Activated gamma-delta T cell treated with anti-CD3 and anti-CD28 coated beads, Interleukin-2, amount 50 U/mL, for 16 hours (primary cell): ENCODE results near the gene CLIC4.
"Not testable (repeated sequence)": the region's sequence is repeated elsewhere in the genome, so short reads cannot be mapped to it uniquely, and the experiment has no call there.

Experiments used
- DNase-seq: peaks from one replicate; pipeline ENCODE4 v3.0.0-alpha.2; 2020; ENCODE audit warnings: low read depth

The CLIC4 gene

GRCh38 chr1:24822887-24823286 is 77.6 kb downstream of the CLIC4 start:
- no peak for DNase-seq

- not testable (repeated sequence) for DNase-seq
These were observed 78.2 kb downstream of the CLIC4 start for GRCh38 chr1:24823486-24823885.

GRCh38 chr1:24825174-24825573 is 79.9 kb downstream of the CLIC4 start:
- DNase-seq = no peak

DNA sequence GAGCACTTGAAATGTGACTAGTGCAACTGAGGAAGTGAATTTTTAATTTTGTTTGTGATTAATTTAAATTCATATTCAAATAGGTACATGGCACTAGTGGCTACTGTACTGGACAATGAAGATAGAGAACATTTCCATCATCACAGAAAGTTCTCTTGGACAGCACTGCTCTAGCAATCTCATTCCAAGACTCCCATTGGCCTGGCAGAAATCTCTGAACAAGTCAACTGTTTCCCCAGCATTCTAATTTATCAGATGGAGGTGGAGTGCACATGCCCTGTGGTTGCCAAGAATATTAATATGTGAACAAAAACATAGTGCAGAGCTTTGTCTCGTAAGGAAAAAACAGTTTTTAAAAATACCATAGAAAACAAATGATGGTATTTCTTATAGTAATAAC is 81.3 kb downstream of the CLIC4 start:
- no peak for DNase-seq

DNA sequence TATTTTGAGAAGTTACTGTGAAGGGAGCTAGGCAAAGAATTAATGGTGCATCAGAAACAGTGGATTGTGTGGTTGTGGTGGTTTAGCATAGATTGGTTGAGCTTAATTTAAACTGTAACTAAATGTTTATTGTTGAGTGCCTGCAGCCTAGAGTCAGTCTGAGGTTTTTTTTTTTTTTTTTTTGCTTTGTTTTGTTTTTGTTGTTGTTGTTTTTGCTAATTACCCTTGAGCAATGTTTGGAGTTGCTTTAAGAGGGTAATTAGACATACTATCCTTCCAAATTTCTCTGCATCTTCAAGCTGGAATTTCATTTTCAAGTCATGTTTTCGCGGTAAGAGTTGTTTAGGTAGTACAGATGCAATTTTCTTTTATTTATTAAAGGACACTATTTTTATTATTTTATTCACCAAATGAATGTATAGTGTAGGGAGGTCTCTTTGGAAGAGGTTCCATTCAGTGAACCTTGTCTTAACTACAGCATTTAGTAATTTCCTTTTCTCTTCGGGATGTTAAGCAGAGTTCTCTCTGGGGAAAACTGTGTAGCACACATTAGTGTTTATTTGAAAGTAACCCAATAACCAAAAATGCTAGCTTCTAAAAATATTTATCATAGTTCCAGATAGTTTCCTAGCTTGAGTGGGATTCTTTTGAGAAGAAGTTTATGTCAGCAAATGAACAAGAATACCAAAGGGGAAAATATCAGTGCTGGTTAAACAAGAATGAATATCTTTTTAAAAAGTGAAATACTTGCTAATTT is 82.3 kb downstream of the CLIC4 start:
- no peak for DNase-seq

GRCh38 chr1:24828183-24828886 is 83.1 kb downstream of the CLIC4 start:
- no peak for DNase-seq

GRCh38 chr1:24828887-24829192 is 83.6 kb downstream of the CLIC4 start:
- DNase-seq = no peak

DNA sequence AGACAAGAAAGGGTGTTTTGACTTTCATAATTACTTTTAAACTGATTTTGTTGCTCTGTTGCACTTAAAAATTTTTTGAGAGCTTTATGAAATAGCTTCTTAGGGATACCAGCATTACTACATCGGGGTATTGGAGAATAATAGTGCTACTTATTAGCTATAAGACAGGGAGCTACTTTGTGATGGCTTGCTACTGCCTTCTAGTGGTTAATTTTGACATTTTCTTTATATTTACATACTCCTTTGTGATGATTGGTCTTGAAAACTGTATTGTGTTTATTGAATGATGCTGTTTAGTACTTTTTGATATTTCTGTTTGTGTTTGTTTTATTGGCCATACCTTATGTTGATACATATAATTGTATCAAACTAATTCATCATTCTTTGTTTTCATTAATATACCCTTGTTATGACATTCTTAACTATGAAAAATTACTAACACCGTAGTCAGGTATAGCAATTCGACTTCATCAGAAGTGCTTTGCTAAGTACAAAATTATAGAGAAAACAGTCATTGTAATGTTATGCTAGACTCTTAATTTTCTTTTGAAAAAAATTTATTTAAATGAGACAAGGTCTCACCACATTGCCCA is 85.5 kb downstream of the CLIC4 start:
- DNase-seq = no peak

DNA sequence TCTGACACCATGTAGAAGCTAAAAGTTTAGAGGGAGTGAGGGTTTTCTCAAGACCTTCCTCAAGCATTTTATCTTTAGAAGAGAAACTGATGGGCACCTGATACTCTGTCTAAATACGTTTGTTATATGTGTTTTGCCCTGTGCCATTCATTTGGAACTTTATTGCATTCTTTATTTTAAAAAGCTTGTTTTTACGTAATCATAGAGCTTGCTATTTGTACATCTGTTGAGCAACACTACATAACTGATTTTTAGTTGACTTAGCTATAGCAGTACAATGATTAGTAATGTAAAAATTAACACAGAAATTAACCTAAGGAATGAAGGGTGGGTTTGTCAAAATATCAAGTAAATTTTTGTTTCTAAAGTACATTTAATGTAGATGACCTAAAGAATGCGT is 96.3 kb downstream of the CLIC4 start:
- DNase-seq = no peak

DNA sequence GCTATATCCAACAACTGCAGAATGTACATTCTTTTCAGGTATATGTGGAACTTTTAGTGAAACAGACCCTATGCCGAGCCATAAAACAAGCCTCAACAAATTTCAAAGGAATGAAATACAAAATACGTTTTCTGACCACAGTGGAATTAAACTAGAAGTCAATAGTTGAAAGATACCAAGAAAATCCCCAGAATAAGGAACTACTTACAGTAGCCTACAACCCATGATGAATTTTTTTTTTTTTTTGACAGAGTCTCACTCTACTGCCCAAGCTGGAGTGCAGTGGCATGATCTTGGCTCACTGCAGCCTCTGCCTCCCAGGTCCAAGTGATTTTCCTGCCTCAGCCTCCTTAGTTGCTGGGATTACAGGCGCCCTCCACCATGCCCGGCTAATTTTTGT is 101.4 kb downstream of the CLIC4 start:
- DNase-seq = no peak

DNA sequence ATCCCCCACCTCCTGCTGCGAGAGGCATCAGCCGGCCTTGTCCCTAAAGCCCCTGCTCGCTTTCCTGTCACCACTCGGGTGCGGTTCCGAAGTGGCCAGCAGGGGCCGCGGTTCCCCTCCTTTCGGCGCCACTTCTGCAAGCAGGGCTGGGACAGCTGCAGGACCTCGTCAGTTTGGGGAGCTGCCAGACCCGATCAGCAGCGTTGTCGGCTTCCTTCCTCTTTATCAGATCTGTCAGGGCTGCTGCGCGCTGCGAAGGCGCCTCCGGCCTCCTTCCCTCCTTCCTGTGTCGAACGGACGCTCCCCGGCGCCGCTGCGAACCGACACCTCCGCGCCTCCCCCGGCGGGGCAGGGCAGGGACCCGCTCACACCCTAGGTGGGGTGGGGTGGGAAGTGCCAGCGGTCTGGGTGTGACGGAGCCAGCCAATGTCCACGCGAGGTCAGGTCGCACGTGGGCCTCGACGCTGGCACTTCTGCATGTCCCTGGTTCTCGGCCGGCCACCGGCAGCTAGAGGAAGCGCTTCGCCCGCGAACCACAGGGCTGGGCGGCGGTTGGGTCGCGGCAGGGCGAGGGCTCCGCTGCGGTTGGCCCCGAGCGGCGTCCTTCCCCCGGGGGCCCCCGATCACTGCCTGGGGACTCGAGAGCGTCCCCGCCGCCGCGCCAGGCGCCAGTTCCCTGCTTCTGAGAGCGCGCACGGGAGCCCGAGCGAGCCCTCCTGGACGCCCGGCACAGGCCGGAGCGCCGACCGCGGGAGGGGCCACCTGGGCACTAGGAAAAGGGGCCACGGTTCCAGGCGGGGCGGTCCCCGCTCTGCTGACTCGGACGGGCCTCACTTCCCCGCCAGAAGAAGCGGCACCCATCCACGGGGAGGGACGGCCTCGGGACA is 103.0 kb downstream of the CLIC4 start:
- peak; percentile 86 for DNase-seq

- DNase-seq = no peak
These were observed 104.5 kb downstream of the CLIC4 start for GRCh38 chr1:24849672-24850295.

DNA sequence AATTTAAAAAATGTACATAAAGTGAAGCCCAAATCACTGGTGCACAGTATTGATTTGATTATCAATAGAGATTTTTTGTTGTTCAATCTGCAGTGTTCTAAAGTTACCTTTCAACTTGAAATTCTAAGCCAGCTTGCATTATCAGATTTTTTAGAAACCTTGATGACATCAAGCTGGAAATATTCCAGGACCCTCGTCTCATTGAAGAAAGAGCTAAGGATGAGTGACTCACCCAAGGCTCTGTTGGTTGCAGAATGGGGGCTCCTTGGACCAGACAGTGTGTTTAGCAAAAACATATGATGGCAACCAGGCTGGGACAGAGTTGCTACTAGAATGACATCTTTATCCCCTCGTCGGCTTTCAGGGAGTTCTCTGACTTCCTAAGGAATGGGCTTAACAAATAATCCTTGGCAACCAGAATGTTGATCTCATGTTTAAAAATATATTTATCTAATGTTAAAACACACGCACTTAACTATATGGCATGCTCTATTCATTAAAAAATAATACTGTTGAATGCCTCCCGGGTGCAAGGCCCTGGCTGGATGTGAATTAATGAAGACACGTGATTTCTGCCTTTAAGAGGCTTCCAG is 105.2 kb downstream of the CLIC4 start:
- DNase-seq = no peak

GRCh38 chr1:24853649-24854048 is 108.4 kb downstream of the CLIC4 start:
- DNase-seq = no peak

DNA sequence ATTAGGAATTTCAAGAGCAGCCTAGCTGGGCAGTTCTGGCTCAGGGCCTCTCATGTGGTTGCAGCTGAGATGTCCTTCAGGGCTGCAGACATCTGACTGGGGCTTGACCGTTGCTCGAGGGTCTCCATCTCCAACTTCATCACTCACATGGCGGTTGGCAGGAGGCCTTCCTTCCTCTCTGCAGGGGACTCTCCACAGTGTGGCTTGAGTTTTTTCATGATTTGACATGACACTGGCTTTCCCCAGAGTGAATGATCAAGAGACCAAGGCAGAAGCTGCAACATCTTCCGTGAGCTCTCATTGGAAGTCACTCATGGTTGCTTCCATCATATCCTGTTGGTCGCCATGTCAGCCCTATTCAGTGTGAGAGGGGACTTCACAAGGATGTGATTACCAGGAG is 110.2 kb downstream of the CLIC4 start:
- no peak for DNase-seq

DNA sequence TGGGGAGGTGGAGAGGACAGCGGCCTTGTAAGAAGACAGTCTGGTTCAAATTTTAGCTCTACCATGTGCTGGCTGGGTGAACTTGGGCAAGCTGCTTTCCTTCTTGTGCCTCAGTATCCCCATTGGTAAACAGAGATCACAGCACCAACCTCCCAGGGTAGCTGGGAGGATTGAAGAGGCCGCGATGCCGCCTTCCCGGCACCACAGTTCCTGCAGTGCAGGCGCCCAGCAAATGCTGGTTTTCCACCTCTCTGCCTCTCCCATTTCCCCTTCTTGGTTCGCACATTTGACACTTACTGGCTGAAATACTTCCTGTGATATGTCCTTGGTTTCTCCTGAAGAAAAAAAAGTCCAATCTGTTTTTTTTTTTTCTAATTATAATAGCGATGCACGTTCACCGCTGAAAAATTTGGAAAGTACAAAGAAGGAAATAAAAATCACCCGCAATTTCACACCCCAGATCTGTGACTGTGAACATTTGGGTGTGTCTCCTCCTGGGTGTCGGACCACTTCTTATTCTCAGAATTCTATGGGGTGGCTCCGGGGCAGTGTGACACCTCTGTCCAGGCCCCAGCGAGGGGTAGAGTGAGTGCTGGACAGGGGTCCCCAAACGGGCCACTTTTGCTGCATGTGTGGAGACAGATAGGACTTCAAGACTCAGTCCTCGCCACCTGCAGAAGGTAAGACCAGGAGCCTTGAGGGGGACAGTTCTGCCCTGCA is 111.7 kb downstream of the CLIC4 start:
- DNase-seq = no peak

DNA sequence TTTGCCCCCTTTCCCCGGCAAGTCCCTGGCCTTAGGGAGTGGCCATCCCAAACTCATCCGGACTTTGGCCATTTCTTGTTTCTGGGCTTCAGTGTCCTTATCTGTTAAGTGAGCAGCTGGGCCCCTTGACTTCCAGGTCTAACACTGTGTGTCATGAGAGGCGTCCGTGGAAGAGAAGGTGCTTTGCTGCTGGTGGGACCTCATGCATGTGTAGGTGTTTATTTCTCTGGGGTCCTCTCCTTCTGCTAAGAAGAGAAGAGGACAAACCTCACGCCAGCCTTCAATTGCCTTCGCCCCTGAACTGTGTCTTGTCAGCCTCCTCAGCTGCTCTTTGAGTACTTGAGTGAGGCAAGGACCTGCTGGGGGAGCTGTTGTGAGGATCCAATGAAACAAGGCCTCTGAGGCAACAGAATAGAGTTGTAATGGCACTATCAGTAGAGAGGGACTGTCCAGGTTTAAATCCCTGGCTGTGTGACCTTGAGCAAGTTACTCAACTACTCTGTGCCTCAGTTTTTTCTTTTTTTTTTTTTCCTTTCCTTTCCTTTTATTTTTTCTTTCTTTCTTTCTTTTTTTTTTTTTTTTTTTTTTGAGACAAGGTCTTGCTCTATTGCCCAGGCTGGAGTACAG is 112.4 kb downstream of the CLIC4 start:
- no peak for DNase-seq

DNA sequence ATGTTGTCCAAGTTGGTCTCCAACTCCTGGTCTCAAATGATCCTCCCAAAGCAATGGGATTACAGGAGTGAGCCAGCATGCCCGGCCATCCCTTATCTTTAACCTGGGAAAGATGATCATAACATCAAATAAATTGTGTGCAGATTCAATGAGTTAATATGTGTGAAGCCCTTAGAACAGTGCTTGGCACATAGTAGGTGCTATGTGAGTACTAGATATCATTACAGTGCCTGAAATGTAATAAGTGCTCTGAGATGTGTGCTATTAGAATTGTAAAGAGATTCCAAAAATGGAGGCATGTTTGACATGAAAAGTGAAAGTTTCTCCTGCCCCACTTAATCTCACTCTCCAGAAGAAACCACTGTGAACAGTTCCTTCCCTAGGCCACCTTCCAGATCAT is 113.0 kb downstream of the CLIC4 start:
- no peak for DNase-seq

GRCh38 chr1:24859063-24860010 is 114.1 kb downstream of the CLIC4 start:
- no peak for DNase-seq
